C1 segment of cervical spinal cord (tissue), 14 donors: ENCODE data around the gene TBC1D9B.

Source experiments
- DNase-seq, 14 donors: peaks; one replicate each; lab custom pipeline; 2025; lab: John Stamatoyannopoulos, UW

TBC1D9B gene

DNA sequence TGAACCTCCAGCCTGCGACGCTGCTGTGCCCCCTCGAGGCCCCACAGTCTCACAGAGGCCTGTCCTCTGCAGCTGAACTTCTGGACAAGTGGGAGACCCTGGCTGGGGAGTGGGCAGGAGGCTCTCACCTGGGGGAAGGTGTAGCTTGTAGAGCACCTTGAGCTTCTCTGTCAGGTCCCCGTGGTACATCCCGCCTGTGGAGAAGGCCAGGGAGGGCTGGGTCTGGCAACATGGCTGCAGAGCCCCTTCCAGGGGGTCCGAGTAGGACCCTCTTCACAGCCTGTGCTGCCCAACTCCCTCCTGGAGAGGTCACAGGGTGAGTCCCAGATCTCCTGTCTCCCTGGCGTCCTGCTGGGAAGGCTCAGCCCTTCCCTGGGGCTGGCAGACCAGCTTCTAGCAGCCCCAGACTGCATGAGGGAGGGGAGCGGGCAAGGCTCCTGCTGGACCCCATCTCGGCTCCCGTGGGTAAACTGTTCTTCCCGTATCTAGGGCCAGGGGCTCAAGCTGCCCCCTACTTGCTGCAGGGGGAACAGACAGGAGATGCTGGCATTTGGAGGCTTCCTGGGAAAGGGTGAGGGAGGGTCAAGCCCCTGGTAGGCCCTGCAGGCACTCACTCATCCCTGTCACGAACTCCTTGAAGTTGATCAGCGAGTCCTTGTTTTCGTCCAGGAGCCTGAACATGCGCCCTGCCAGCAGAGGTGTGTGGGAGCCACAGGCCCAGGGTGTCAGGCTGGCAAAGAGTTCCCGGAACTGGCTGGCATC, 37.9 kb downstream of the TBC1D9B start:
- DNase-seq, result peak in 1 of 14 donors; percentile 47

- no peak for DNase-seq
These were observed 38.6 kb downstream of the TBC1D9B start for GRCh38 chr5:179869101-179869500.

DNA sequence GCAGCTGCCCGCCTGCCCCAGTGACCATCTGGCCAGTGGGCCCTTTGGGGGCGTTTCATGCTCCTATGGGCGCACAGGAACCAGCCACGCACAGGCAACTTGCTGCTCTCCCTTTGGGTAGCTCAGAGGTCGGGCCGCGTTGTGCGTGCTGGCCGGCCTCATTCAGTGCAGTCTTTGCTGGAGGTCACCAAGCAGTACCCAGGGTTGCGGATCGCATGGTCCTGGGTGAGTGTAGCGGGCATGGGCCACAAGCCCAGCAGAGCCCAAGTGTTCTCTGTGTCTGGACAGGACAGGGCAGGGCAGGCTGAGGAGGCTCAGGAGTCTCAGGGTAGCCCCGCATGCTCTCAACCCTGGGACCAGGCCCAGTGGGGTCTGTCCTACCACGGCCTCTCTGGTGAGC, 39.2 kb downstream of the TBC1D9B start:
- DNase-seq, result no peak

- no peak for DNase-seq
These were observed 40.2 kb downstream of the TBC1D9B start for GRCh38 chr5:179867476-179867875.

- no peak for DNase-seq
These were observed 40.6 kb downstream of the TBC1D9B start for GRCh38 chr5:179867079-179867465.

GRCh38 chr5:179866241-179867078, 41.2 kb downstream of the TBC1D9B start:
- DNase-seq, result no peak

- DNase-seq, result peak in 8 of 14 donors; percentile 2 to 59 (median 25)
These were observed 42.0 kb downstream of the TBC1D9B start for GRCh38 chr5:179865491-179866240.

DNA sequence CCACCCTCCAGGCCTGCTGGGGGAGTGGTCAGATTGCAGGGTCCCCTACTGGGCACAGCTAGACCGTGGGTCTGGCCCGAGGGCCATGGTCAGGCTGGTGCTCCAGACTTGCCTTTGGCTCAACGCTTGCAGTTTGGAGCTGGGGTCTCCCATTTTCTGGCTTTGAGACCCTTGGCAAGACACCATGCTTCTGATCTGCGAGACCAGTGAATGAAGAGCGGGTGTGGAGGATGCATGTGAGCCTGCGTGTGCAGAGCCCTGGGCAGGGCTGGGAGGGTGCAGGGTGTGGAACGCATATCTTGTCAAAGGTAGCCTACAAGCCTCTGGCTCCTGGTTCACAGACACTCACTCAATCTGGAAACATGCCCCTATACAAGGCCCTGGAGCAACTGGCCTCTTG, 43.0 kb downstream of the TBC1D9B start:
- DNase-seq, result no peak

DNA sequence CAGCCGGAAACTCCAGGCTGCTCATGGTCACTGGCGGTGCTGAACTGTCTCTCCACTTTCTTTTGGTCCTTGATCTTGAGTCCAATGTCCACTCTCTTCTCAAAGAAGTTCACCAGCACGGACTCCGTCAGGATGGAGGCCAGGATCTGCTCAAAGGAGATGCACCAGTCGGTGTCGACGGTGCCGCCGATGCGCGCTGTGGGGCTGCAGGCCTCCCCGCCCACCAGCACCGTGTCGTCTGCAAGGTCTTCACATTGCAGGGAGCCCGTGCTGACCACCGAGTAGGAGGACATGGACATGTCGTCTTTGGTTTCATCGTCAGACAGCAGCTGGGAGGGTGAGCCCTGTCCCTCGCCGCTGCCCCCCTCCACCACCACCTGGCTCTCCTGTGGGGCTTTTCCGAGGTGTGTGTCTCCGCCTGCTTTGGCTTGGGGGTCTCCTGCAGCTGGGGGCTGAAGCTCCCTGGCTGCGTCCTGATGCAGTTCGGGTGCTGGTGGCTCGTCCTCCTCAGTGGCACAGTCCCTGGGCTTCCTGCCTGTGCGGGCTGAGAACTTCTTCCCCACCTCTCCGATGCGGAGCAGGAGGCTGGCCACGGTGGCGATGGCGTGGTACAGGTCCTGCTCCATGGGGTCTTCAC, 44.1 kb downstream of the TBC1D9B start:
- no peak for DNase-seq

DNA sequence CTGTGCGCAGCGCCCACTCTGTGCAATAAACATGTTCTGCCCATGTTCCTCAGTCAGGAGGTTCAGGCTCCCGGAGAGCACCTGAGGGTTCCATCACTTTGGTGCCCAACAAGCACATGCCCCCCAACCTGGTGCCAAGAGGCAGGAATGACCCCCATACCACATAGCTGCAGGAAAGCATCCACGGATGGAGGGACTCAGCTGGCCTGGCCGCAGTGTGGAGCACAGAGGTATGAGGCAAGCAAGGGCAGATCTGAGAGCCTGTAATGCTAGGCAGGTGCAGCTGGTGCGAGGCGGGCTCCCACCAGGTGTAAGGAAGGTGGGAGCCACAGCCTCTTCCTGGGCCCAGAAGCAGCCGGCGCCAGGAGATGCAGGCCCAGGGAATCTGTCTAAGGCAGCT, 44.8 kb downstream of the TBC1D9B start:
- DNase-seq, result no peak

- DNase-seq, result no peak
These were observed 45.4 kb downstream of the TBC1D9B start for GRCh38 chr5:179862296-179862695.

- DNase-seq, result no peak
These were observed 47.4 kb downstream of the TBC1D9B start for GRCh38 chr5:179860301-179860700.

DNA sequence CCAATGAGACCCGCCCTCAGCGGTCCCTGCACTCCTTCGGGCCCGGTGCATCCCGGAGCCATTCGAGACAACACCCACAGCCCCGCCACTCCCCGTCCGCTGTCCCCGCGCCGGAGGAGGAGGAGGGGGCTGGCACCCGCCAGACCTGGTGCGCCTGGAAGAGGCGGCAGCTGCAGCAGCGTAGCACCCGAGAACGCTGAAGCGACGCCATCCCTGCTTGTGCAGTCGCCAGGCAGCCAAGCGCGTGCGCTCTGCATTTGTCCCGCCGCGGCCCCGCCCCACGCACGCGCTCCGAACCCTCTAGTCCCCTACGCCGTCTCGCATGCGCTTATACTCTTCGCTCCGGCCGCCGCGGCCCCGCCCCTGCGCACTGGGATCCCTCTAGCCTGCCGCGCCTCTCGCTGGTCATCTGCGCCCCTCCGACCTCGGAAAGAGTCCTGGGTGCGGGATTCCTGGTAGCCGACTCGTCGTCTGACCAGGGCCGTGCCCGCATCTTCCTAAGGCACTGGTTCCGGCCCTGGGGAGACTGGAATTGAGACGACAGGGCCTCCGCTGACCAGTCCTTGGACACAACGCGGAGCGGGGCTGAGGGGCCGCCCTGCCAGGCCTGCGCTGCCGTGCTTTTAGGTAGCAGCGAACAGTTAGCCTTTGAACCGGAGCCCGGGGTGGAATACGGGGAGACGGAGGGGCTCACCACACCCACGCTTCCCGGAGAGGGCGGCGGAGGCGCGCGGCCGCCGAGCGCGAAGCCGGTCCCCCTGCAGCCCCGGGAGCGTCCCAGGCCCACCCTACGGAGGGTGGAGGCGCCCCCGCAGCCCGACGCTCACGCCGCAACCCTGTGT, 48.9 kb downstream of the TBC1D9B start, which contains the start of gene MRNIP:
Gene MRNIP (minus strand): TSS at position 232 of the 842 bp plus-strand sequence. CDS start 21 bp downstream, at position 211.
- peak; percentile 75 to 96 (median 94) for DNase-seq

DNA sequence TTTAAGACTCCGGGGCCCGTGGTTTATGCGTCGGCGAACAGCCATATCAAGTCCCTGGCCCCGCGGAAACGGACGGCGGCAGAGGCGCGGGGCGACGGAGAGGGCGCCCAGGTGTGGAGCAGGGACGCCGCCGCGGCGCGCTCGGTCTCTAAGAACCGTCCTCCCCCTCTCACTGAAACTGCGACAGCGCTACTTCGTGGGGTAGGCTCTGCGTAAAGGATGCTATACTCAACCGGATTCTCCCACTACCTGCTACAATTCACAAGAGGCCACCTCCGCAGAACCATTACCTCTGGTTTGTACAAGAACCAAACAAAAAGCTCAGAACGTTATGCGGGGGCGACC, 49.5 kb downstream of the TBC1D9B start:
- peak in 2 of 14 donors; percentile 53 to 71 for DNase-seq

GRCh38 chr5:179854356-179854755, 53.3 kb downstream of the TBC1D9B start:
- DNase-seq, result no peak

DNA sequence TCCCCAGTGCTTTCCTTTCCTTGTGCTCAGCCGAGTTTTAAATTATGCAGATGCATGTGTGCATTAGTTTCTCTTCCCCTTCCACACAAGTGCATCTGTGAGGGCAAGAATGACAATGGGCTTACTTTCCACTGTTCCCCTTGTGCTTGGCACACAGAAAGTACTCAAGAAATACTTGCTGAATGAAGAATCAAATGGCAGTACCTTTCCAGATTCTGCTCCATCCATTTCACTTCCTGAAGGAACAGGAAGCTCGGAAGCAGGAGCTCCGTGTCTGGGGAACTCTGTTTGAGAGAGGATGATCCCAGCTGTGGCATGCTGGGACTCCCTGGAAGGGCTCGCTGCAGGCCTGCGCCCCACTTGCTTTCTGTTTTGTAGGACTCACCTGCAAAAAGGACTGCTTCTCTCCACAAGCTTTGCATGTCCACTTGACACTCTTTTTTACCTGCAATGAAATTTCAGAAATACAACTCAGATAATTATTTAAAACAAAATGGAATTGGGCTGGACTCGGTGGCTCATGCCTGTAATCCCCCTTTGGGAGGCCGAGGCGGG, 54.6 kb downstream of the TBC1D9B start:
- DNase-seq, result no peak

- no peak for DNase-seq
These were observed 66.1 kb downstream of the TBC1D9B start for GRCh38 chr5:179841621-179842020.

GRCh38 chr5:179840766-179841165, 66.9 kb downstream of the TBC1D9B start:
- no peak for DNase-seq

DNA sequence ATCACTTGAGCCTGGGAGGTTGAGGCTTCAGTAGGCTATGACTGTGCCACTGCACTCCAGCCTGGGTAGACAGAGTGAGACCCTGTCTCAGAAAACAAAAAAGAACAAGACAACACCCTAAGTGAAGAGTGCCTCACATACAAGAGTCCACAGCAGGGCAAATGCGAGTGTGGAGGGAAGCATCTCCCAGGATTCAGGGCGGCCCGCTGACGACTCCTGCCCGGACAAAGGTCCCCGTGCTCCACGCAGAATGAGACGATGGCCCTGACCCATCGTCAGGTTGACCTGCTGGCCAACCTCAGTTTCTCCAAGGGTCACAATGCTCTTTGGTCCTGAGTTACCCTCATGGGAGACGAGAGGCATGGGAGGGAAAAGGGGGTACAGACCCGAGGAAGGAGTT, 67.4 kb downstream of the TBC1D9B start:
- no peak for DNase-seq
